GM12801 (cell line): ENCODE results near the gene POLE2.

Experiments used
- CTCF ChIP-seq: IDR thresholded peaks from one replicate; pipeline ENCODE4 v1.5.1; 2011; ENCODE audit warnings: control low read depth; ENCODE audit not compliant: insufficient read length; ENCODE audit errors: extremely low read depth

POLE2 gene

GRCh38 chr14:49673586-49673985, 14.4 kb downstream of the POLE2 start:
- no peak for TF ChIP-seq CTCF

- no peak for TF ChIP-seq CTCF
Measured at GRCh38 chr14:49670475-49670874, 17.5 kb downstream of the POLE2 start.

GRCh38 chr14:49659526-49660455, 28.2 kb downstream of the POLE2 start:
- TF ChIP-seq CTCF: no peak

- TF ChIP-seq CTCF: no peak
Measured at GRCh38 chr14:49654511-49654910, 33.5 kb downstream of the POLE2 start.

- no peak for TF ChIP-seq CTCF
Measured at GRCh38 chr14:49653508-49653907, 34.5 kb downstream of the POLE2 start.

- no peak for TF ChIP-seq CTCF
Measured at GRCh38 chr14:49642163-49642562, 45.9 kb downstream of the POLE2 start.

GRCh38 chr14:49641697-49642129, 46.3 kb downstream of the POLE2 start:
- TF ChIP-seq CTCF: no peak
